PC-3 (cell line): ENCODE data around the gene BPHL.
"Not testable (repeated sequence)": the region's sequence is repeated elsewhere in the genome, so short reads cannot be mapped to it uniquely, and the experiment has no call there.

ENCODE experiments used
- EZH2 ChIP-seq: fragments of 300-600 bp; sonication (generic); IDR thresholded peaks from one replicate; pipeline ENCODE4 v1.6.1; 2017; ENCODE audit warnings: antibody characterized with exemption, mild to moderate bottlenecking, low read length; ENCODE audit not compliant: unreplicated experiment
- TF ChIP-seq, protein P1 (sequence below): fragments of 300-600 bp; sonication (generic); conservative IDR thresholded peaks from 2 replicates; pipeline ENCODE4 v1.5.1; 2017; ENCODE audit warnings: antibody characterized with exemption, low read depth, mild to moderate bottlenecking, low read length

DNA sequence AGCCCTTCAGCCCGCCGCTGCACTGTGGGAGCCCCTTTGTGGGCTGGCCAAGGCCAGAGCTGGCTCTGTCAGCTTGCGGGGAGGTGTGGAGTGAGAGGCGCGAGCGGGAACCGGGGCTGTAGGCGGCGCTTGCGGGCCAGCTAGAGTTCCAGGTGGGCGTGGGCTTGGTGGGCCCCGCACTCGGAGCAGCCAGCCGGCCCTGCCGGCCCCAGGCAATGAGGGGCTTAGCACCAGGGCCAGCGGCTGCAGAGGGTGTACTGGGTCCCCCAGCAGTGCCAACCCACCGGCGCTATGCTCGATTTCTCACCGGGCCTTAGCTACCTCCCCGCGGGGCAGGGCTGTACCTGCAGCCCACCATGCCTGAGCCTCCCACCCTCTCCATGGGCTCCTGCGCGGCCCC is 52.2 kb downstream of the BPHL start:
- TF ChIP-seq, protein P1, sequence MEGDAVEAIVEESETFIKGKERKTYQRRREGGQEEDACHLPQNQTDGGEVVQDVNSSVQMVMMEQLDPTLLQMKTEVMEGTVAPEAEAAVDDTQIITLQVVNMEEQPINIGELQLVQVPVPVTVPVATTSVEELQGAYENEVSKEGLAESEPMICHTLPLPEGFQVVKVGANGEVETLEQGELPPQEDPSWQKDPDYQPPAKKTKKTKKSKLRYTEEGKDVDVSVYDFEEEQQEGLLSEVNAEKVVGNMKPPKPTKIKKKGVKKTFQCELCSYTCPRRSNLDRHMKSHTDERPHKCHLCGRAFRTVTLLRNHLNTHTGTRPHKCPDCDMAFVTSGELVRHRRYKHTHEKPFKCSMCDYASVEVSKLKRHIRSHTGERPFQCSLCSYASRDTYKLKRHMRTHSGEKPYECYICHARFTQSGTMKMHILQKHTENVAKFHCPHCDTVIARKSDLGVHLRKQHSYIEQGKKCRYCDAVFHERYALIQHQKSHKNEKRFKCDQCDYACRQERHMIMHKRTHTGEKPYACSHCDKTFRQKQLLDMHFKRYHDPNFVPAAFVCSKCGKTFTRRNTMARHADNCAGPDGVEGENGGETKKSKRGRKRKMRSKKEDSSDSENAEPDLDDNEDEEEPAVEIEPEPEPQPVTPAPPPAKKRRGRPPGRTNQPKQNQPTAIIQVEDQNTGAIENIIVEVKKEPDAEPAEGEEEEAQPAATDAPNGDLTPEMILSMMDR, result not testable (repeated sequence)
- not testable (repeated sequence) for TF ChIP-seq EZH2
